ENCODE results near the gene XPO6. TPM values are rescaled to one million over a fixed set of nuclear protein-coding genes. Genes with fewer than 3 reads are reported as not detected.

Gene XPO6
- polyA plus RNA-seq, 3 donors, result 79.7 to 85.3 (median 84.8) TPM

DNA sequence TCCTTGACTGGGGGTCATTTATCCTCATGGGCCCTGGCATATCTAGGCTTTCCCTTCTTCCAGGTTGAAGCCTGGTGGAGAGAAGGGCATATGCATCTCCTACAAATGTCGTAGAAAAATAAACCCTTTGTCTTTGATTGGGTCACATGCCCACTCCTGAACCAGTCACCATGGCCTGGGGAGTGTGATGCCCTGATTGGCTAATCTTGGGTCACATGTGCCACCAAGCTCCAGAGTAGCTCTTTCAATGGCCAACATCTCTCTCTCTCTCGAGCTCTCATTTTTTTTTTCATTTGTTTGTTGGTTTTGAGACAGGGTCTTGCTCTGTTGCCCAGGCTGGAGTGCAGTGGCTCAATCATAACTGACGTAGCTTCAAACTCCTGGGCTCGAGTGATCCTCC lies 5.6 kb upstream of the XPO6 start:
- no peak for DNase-seq (ENCODE audit: extremely low read depth in 1 of 11, low read depth in 9 of 11, low spot score in 4 of 11)

DNA sequence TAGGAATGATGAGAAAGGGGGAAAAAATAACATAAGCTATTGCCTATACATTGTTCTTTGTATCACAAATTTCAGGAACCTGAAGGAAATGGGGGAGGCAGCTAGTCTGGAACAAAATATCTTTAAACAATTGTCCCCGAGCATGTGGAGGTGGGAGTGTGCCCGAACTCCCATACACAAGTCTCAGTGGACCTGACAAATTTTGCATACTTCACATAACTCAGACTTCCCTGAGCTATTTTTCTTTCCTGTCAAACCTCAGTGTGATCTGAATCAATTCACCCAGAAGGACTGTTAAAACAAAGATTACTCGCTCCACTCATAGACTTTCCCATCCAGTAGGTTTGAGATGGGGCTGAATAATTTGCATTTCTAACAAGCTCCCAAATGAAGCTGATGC lies 1.6 kb upstream of the XPO6 start:
- no peak for DNase-seq (ENCODE audit: extremely low read depth in 1 of 11, low read depth in 9 of 11, low spot score in 4 of 11)

DNA sequence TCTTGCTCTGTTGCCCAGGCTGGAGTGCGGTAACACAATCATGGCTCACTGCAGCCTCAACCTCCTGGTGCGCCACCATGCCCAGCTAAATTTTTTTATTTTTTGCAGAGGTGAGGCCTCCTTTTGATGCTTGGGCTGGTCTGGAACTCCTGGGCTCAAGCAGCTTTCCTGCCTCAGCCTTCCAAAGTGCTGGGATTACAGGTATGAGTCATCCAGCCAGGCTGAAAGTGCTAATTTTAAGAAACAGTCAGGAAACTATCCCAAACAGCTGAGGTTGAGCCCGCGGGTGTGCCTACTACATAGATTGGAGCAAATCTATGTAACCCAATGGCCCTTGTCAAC lies 738 bp upstream of the XPO6 start:
- DNase-seq (ENCODE audit: extremely low read depth in 1 of 11, low read depth in 9 of 11, low spot score in 4 of 11), result no peak

DNA sequence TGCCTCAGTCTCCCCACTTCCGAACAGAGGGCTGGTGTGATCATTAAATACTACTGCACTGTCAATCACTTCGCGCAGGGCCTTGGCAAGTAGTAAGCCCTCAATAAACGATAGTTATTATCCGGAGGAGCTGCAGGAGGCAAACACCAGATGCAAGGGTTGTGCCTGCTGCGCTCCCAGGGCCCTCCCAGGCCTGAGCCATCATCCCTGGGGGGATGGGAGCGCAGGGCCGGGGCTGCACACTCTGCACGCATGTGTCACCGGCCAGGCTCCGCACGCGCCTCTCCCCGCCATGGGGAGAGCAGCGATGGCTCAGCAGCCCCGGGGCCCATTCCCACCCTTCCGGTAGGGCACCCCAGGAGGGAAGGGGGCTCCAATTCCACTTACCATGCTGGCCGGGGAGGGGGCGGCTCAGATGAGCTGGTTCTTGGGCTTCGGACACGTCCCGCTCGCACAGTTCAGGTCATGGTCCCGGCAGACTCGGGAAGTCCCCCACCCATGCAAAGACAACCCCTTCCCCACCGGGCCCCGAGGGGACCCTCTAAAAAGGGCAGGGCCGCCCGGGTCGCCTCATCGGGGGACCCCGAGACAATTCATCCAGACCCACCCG lies 681 bp downstream of the XPO6 start:
- DNase-seq (ENCODE audit: extremely low read depth in 1 of 11, low read depth in 9 of 11, low spot score in 4 of 11), result peak in 3 of 11 donors; percentile 12 to 35 (median 16)

DNA sequence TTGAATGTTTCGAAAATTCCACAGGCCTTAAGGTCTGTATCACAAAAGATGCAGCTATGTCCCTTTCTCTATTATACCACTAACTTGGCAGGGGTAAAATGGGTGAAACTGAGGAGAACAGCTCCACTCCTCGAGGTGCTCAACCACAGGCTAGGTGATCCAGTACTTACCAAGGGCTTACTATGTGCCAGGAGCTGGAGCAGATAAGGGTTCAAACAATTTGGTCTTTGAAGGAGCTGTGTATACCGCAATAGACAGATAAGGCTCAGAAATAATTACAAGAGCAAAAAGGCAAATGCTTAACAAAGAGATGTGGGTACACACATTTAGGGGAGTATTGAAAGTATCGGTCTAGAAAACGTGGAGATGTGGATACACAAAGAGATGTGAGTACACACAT lies 1.5 kb downstream of the XPO6 start:
- DNase-seq (ENCODE audit: extremely low read depth in 1 of 11, low read depth in 9 of 11, low spot score in 4 of 11), result no peak

DNA sequence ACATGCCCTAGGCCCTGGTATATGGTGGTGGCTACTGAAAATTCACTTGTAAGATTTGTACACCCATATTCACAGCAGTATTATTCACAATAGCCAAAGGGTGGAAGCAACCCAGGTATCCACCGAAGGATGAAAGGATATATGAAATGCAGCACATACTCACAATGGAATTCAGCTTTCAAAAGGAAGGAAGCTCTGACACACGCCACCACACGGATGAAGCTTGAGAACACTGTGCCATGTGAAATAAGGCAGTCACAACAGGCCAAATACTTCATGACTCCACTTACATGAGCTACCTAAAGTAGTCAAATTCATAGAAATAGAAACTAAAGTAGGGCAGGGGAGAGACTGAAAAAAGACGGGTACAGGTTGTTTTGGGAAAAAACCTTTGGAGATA lies 2.9 kb downstream of the XPO6 start:
- no peak for DNase-seq (ENCODE audit: extremely low read depth in 1 of 11, low read depth in 9 of 11, low spot score in 4 of 11)

DNA sequence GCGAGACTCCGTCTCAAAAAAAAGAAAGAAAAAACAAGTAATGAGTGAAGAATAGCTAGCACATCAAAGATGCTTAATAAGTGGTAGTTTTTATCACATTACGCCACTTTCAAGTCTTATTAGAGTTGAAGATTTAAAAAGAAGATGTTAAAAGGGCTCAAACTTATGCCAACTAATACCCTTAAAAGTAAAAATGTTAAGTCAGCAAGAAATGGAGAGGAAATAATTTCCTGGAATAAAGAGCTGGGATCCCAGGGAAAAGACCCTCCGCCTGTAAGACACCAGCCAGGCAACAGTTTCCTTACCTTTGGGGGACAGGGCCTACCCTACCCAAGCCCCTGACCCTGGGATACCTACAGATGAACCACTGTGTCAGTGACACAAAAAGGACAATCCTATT lies 3.6 kb downstream of the XPO6 start:
- no peak for DNase-seq (ENCODE audit: extremely low read depth in 1 of 11, low read depth in 9 of 11, low spot score in 4 of 11)

DNA sequence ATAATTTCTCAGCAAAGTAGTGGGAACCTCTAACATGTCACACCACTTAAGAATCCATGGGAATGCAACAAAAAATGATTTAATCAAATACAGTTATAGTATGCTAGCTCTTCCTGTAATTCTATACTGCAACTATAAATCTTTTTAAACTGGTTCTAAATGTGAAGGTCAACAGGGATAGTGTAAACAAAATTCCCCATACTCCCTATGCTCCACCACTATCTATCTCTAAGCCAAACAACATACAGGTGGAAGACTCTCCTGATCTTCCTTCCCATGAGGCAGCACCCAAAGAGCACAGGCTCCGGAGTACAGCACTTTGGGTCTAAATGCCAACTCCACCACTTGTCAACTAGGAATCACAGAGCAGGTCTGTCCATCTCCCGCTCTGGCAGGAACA lies 4.4 kb downstream of the XPO6 start:
- DNase-seq (ENCODE audit: extremely low read depth in 1 of 11, low read depth in 9 of 11, low spot score in 4 of 11), result no peak

DNA sequence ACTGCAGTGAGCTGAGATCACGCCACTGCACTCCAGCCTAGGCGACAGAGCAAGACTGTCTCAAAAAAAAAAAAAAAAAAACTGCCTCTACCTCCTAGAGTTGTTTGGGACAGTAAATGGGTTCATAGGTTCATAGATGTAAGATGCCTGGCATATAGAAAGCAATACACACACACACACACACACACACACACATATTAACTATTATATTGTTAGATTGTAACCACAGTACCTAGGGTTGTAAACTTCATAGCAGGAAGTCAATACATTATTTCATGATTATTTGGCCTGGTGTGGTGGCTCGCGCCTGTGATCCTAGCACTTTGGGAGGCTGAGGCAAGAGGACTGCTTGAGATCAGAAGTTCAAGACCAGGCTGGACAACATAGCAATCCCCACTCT lies 5.8 kb downstream of the XPO6 start:
- DNase-seq (ENCODE audit: extremely low read depth in 1 of 11, low read depth in 9 of 11, low spot score in 4 of 11), result no peak

DNA sequence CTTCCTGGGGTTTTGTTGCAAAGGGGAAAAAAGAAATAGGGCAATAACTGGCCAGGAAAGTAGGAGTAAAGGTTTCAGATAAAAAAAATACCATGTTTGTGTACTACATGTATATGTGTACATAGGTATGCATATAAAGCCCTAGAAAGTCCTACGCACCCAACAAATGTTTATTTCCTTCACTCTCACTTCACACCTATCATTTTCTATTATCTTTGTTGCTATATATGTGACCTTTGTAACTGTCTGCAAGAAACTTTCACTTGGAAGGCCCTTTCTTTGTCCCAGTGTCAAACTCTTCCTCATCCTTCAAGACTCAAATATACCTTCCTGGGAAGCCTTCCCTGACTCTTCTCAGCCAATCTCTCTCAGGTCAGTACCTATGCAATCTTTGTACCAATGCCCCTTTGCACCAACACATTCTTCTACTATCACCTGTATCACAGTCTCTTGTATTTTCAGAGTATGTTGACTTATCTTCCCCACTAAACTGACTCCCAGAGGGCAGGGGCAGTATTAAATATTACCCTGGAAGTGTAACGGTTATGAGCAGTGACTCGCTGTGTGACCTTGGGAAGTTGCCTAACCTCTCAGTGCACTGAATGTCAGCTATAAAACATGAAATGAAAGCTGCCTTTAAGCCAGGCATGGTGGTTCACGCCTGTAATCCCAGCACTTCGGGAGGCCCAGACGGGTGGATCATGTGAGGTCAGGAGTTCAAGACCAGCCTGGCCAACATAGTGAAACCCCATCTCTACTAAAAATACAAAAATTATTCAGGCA lies 6.5 kb downstream of the XPO6 start:
- DNase-seq (ENCODE audit: extremely low read depth in 1 of 11, low read depth in 9 of 11, low spot score in 4 of 11), result no peak

DNA sequence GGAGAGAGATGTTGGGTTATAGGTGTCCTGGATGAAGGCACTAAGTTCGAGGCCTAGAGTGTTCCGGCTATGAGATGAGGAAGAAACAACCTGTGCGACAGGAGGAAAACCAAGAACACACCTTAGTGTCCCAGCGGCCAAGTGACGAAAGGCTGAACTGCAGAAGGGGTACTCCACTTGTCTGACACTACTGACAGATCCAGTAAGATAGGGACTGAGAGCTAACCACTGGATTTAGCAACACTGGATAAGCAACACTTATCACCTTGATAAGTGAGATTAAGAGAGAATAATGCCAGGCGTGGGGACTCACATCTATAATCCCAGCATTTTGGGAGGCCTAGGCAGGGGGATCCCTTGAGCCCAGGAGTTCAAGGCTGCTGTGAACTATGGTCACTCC lies 7.1 kb downstream of the XPO6 start:
- no peak for DNase-seq (ENCODE audit: extremely low read depth in 1 of 11, low read depth in 9 of 11, low spot score in 4 of 11)

DNA sequence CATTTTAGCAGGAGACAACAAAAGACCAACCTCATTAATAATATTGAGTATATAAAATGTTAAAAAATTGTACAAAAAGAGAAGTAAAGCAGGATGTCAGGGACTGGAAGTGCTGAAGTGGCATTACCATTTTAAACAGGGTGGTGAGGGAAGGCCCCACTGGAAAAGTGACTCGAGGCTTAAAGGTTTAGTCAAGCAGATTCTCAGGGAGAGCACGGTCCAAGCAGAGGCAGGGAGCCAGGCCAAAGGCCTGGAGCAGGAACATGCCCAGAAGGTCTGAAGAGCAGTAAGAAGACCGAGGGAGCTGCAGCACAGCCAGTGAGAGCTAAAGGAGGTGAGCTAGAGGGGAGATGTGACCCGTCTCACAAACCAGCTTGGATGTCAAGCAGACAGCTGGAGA lies 7.6 kb downstream of the XPO6 start:
- DNase-seq (ENCODE audit: extremely low read depth in 1 of 11, low read depth in 9 of 11, low spot score in 4 of 11), result no peak

DNA sequence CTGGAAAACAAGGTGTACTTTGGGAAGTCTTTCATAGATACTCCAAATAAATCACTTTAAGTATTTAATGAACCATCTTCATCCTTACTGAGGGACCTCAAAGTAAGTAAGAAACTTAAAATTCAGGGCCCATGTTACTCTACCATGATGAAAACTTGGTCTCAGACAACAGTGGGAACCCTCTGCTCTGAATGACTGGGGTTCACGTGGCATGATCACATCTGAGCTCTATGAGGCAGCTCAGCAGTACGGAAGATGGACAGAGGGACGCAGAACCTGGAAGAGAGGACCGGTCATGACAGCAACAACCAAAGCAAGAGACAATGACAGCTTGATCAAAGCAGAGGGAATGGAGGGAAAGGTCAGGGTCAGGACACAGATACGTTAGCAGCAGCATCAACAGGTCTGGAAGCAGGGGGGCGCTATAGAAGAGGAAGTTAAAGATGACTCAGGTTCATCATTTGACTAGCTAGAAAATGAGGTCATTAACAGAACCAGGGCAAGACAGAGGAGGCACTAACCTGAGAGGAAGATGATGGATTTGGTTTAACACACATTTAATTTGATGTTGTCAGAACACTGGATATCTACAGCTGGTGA lies 9.5 kb downstream of the XPO6 start:
- DNase-seq (ENCODE audit: extremely low read depth in 1 of 11, low read depth in 9 of 11, low spot score in 4 of 11), result no peak

DNA sequence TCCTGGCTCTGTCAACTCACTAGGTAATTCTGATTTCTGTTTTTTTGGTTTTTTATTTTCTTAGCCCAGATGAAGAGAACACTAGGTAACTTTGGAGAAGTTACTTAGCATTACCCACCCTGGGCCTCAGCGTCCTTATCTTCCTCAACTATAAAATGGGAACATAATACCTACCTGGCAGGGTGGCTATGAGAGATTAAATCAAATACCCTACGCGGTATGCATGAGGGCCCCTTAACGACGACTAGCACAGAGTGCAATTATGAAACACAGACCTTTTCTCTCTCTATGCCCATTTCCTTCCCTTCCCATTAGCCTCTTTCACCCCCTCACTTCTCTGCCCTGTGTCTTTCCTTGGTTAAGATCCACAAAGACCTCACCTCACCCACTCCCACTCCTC lies 11.1 kb downstream of the XPO6 start:
- DNase-seq (ENCODE audit: extremely low read depth in 1 of 11, low read depth in 9 of 11, low spot score in 4 of 11), result no peak

DNA sequence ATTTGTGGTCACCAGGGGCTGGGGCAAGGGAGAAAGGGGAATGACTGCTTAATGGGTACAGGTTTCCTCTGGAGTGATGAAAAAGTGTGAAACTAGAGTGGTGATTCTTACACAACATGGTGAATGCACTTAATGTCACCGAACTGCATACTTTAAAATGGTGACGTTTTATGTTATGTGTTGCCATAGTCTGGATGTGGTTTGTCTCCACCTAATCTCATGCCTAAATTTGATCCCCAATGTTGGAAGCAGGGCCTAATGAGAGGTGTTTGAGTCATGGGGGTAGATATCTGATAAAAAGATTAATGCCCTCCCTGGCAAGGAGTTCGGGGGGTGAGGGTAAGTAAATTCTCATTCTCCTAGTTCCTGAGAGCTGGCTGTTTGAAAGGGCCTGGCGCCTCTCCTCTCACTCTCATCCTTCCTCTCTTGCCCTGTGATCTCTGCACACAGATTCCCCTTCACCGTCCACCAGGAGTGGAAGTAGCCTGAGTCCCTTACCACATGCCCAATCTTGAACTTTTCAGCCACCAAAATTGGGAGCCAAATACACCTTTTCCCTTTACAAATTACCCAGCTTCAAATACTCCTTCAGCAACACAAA lies 15.3 kb downstream of the XPO6 start:
- DNase-seq (ENCODE audit: extremely low read depth in 1 of 11, low read depth in 9 of 11, low spot score in 4 of 11), result no peak

DNA sequence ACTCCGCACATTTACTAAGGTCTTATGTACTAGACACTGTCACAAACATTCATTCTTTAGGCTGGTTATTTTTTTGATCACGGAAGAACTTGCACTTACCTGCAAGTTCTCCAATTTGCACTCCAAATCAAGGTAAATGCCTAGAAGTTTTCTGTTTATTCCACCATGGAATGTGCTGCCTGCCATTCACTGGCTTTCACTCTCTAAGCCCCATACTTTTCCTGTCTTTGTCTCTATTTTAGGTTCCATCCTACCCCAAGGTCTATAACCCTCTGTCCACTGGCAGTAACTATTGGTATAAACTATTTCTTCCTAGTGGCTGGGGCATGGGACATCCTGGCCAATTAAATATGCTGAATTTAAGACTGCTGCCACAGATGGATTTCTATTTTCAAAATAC lies 15.9 kb downstream of the XPO6 start:
- no peak for DNase-seq (ENCODE audit: extremely low read depth in 1 of 11, low read depth in 9 of 11, low spot score in 4 of 11)

DNA sequence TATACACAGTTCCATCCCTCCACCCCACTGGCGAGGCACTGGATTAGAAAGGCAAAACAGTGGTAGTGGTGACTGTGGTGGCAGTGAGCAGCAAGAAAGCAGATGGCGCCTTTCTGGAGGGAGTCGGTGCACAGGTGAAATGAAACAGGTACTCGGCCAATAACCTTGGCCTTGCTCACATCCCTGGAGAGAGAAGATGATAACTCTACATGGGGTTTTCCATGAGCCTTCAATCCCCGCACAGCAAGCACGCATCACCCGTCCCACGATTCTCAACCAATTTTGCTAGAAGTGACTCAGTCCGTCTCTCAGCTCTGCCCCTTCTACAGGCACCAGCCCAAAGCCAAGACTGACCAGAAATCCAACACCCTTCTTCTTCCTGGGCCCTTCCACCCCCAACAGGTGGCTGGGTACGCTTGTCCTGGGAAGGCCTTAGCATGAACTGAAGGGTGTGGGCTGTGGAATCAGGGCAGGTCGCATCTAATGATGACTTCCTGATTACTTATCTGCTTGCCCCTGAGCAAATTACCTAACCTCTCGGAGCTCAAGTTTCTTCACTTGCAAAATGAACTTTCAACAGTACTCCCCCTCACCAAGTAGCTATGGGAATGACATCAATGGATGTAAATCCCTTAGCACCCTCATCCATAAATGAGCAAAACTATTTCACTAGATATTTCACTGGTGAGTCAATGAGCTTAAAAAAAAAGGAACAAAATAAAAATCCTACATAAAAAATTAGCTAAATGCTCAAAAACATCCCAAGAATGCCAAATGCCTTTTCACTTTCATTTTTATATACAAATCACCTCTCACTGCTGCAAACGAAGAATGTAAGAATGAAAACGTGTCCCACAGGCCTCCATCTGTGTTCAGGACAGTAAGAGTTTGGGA lies 18.0 kb downstream of the XPO6 start:
- no peak for DNase-seq (ENCODE audit: extremely low read depth in 1 of 11, low read depth in 9 of 11, low spot score in 4 of 11)

DNA sequence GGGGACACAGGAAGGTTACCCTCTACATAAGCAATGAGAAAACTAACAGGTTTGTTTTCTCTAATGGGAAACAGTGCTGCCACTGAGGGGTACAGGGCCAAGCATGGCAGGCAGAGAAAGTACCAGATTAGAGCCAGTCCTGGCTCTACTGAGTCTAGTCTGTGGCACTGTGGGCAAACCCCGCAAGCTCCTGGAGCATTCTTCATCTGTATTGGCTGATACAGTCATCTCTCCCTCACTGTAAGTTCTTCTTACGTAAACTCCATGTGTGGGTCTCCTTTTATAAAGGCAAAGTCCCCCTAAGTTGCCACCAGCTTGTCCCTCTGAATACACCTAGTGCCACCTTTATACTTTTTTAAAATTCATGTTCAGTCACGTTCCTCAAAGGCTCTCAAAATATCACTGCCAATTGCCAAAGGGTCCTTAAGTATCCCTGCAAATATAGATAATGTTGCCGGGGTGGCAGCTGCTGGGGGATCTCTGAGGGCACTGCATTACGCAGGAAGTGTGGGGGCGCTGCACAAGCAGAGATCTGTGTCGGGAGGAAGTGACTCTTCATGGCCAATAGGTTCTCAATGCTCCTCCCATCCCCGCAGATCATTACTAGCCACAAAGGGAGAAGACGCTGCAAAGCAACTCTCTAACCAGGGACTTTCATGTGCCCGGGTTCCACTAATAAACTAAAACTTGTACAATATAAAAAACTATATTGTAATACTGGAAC lies 18.8 kb downstream of the XPO6 start:
- DNase-seq (ENCODE audit: extremely low read depth in 1 of 11, low read depth in 9 of 11, low spot score in 4 of 11), result no peak

Data from renal cortex interstitium (tissue), 11 donors.